GM12875 (cell line): Measurements from ENCODE around the gene CRKL.

Experiments
- H3K4me3 ChIP-seq: one replicate; pipeline ENCODE4 v1.5.1; 2011; ENCODE audit warnings: low read depth, low read length, control low read depth
- CTCF ChIP-seq: IDR thresholded peaks from 2 replicates; pipeline ENCODE4 v1.5.1; 2011; ENCODE audit warnings: low read depth, mild to moderate bottlenecking, control low read depth, inconsistent platforms, low read length, moderate library complexity, borderline replicate concordance; ENCODE audit not compliant: insufficient read depth

Gene CRKL

GRCh38 chr22:20996598-20997535 is 79.7 kb downstream of the CRKL start:
- no peak overlapping the region for H3K4me3 ChIP-seq
- no peak for TF ChIP-seq CTCF

DNA sequence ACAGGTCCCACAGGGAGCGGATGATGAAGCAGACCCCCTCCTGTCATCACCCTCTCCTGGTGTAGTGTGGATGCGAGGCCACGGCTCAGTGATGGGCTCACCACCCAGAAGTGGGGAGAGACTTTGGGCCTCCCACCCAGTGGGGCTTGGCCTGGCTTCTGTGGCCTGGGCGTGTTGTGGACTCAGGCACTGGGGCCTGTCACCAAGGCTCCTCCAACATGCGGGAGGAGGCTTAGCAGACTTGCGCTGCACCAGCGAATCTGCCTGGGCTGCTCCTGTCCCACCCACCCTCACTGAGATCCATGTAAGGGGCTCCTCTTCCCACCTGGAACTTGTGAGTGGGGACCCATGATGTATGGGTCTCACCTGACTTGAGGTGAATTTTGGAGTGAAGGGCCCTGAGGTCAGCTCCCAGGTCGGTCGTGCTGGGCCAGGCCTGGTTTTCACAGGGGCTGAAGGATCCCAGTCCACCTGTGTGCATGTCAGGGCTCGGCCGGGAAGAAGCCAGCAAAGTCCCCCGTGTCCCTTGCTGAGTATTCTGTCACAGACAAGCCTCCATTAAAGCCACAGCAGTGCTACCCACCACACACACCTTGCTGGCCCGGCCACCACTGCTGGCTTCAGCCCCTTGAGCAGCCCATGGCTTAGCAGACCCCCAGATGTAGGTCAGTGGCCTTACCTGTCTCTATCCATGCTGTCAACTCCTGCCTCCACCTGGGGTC is 80.5 kb downstream of the CRKL start:
- H3K4me3 ChIP-seq, result no peak overlapping the region
- TF ChIP-seq CTCF, result no peak

GRCh38 chr22:20998411-20999336 is 81.5 kb downstream of the CRKL start:
- no peak overlapping the region for H3K4me3 ChIP-seq
- no peak for TF ChIP-seq CTCF

GRCh38 chr22:20999350-21000206 is 82.4 kb downstream of the CRKL start:
- no peak for TF ChIP-seq CTCF
- H3K4me3 ChIP-seq, result no peak overlapping the region

DNA sequence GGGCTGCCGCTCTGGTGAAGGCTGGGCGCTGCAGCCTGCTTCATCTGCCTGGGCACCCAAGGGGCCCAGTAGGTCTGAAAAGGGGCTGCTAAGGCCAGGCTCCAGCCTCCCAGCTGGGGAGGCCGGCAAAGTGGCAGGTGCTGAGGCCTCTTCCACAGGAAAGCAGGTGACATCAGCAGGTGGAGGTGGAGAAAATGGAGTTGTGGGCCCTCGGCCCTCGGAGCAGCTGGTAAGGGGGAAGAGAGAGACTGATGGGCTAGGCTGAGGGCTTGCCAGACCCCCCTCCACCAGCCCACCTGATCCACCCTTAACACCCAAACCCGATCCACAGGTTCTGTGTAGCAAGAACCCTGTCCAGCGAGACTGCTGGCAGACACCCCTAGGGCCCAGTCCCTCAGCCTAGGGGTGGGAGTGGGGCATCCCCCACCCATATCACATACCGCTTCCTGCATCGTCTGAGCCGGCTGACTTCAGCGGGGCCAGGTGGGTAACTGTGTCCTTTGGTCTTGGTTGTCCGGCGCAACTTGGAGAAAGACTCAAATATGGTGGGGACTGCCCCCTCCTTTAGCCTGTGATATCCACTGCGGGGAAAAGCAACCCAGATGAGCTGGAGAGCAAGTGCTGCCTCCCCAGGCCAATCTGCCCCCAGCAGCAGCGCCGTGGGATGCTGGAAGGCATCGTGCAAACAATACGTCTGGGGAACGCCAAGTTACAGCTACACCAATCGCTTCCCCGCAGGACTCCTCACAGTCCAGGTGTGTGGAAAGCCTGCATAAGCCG is 83.2 kb downstream of the CRKL start:
- H3K4me3 ChIP-seq, result peak overlapping the region; percentile 78
- no peak for TF ChIP-seq CTCF
